Prostate gland (tissue), 2 donors: ENCODE measurements around the gene CD58. TPM values are rescaled to one million over a fixed set of nuclear protein-coding genes. Genes with fewer than 3 reads are reported as not detected.

Experiments
- DNase-seq: peaks from one replicate; pipeline ENCODE4 v3.0.0-alpha.2; 2019; ENCODE audit warnings: low spot score
- H3K27ac ChIP-seq, 2 donors: fragments of 200-600 bp; sonication (generic); 2 replicates each; pipeline ENCODE4 v1.5.1; 2017 to 2019
- H3K27me3 ChIP-seq: fragments of 200-600 bp; sonication (generic); replicated peaks from 2 replicates; pipeline ENCODE4 v1.5.1; 2019; ENCODE audit not compliant: insufficient read depth
- H3K36me3 ChIP-seq, 2 donors: fragments of 200-600 bp; sonication (generic); 1 replicate in 1 of 2; 2 replicates in 1 of 2; pipeline versions ENCODE4 v1.5.1 to v1.8.1; 2017 to 2019
- H3K4me1 ChIP-seq: fragments of 200-600 bp; sonication (generic); replicated peaks from 2 replicates; pipeline ENCODE4 v1.5.1; 2019
- H3K4me3 ChIP-seq, 2 donors: fragments of 200-600 bp; sonication (generic); 2 replicates each; pipeline ENCODE4 v1.5.1; 2017 to 2019
- H3K9me3 ChIP-seq: fragments of 200-600 bp; sonication (generic); 2 replicates; pipeline ENCODE4 v1.5.1; 2017
- POLR2A ChIP-seq: fragments of 450-650 bp; IDR thresholded peaks from one replicate; pipeline ENCODE4 v1.6.1; 2016; ENCODE audit warnings: antibody characterized with exemption, mild to moderate bottlenecking
- POLR2AphosphoS5 ChIP-seq: sonication (generic); formaldehyde crosslinking; IDR thresholded peaks from one replicate; pipeline ENCODE4 v1.6.1; 2017; ENCODE audit warnings: antibody characterized with exemption
- WGBS: methylation state at CpG from one replicate; pipeline ENCODE4 v1.1.5; 2018; 5-methylcytosine and 5-hydroxymethylcytosine counted together
- intact Hi-C: fragments of 100-400 bp; cut with DNase I; formaldehyde crosslinking; loops from one replicate; pipeline ENCODE4 v1.14.2; 2022
- total RNA-seq, 2 donors: library from RNA; depleted of rRNA; stranded (reverse); fragments of >200 nt; gene quantifications; one replicate each; pipeline ENCODE4 v1.1.0, GENCODE V29; 2016
- TF ChIP-seq, protein P1 (sequence below), 4 experiments: fragments of 200-600 bp in 2 of 4; fragments of 450-650 bp in 2 of 4; sonication (generic) in 2 of 4; IDR thresholded peaks; 1 replicate in 3 of 4; 2 replicates in 1 of 4; pipeline ENCODE4 v1.5.1; 2016 to 2019; ENCODE audit warnings: antibody characterized with exemption in 4 of 4, mild to moderate bottlenecking in 2 of 4, moderate library complexity in 2 of 4

The CD58 gene
- total RNA-seq, 2 donors from 2014 or later: 10.4 to 13.7 TPM

DNA sequence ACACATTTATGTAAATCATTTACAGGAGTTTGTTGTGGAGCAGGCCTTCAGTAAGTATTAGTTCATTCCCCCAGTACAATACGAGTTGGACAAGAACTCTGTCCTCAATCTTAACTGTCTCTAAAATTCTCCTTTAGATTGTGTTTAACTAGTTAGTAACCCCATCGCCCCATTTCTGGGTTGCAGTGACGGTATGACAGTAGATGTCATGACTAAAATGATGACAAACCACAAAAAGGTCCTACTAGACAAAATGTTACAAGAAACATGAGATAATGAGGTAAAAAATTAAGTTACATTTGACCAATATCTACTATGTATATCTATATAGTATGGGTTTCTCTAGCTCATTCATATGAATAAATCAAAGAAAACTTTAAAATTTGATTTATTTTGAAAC lies 41.1 kb downstream of the CD58 start:
- no peaks in the 10 kb centered on the region for H3K4me1 ChIP-seq
- no peak for DNase-seq
- intact Hi-C loops: no loop called here
- H3K27ac ChIP-seq: no peak overlapping the region
- no peaks in the 10 kb centered on the region for H3K36me3 ChIP-seq
- H3K4me3 ChIP-seq: no peak overlapping the region
- TF ChIP-seq POLR2AphosphoS5 (no peak), POLR2A (no peak)
- TF ChIP-seq, protein P1, sequence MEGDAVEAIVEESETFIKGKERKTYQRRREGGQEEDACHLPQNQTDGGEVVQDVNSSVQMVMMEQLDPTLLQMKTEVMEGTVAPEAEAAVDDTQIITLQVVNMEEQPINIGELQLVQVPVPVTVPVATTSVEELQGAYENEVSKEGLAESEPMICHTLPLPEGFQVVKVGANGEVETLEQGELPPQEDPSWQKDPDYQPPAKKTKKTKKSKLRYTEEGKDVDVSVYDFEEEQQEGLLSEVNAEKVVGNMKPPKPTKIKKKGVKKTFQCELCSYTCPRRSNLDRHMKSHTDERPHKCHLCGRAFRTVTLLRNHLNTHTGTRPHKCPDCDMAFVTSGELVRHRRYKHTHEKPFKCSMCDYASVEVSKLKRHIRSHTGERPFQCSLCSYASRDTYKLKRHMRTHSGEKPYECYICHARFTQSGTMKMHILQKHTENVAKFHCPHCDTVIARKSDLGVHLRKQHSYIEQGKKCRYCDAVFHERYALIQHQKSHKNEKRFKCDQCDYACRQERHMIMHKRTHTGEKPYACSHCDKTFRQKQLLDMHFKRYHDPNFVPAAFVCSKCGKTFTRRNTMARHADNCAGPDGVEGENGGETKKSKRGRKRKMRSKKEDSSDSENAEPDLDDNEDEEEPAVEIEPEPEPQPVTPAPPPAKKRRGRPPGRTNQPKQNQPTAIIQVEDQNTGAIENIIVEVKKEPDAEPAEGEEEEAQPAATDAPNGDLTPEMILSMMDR (IDR thresholded peaks at IDR 0.05): no peak
- H3K9me3 ChIP-seq: no peaks in the 10 kb centered on the region
- no peaks in the 10 kb centered on the region for H3K27me3 ChIP-seq
- WGBS: 84% methylated on average over 3 of the region's 3 CpGs

DNA sequence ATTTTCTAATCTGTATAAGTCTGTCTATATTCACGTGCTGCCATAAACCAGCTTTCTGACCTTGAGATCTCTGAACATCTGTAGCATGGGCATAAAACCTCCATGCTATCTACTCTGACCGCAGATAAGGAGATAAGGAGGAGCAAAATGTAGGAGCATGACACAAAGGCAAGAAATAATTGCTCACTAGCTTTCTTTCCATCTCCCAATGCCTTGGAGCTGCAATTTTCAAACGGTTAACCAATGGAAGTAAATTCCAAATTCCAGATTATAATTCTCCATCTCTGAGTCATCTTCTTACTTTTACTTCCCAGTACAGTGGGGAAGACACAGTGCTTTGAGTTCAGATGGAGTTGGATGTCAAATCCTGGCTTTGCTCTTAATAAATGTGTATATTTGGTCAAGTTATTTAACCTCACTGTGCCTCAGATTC lies 41.6 kb downstream of the CD58 start:
- no peak overlapping the region for H3K27ac ChIP-seq
- no peaks in the 10 kb centered on the region for H3K36me3 ChIP-seq
- no peaks in the 10 kb centered on the region for H3K9me3 ChIP-seq
- H3K4me3 ChIP-seq: no peak overlapping the region
- 94% methylated on average over 3 of the region's 3 CpGs for WGBS
- intact Hi-C loops: no loop called here
- TF ChIP-seq POLR2A (no peak), POLR2AphosphoS5 (no peak)
- TF ChIP-seq, protein P1 (IDR thresholded peaks at IDR 0.05): no peak
- no peak for DNase-seq
- H3K27me3 ChIP-seq: no peaks in the 10 kb centered on the region
- no peaks in the 10 kb centered on the region for H3K4me1 ChIP-seq

GRCh38 chr1:116528329-116529083 lies 42.3 kb downstream of the CD58 start:
- Histone ChIP-seq H3K36me3 (no peaks in the 10 kb centered on the region), H3K4me1 (no peaks in the 10 kb centered on the region), H3K27ac (no peak overlapping the region), H3K4me3 (no peak overlapping the region), H3K27me3 (no peaks in the 10 kb centered on the region), H3K9me3 (no peaks in the 10 kb centered on the region)
- intact Hi-C loops: no loop called here
- no peak for TF ChIP-seq POLR2AphosphoS5
- 88% methylated on average over 1 of the region's 1 CpG for WGBS
- DNase-seq: no peak

DNA sequence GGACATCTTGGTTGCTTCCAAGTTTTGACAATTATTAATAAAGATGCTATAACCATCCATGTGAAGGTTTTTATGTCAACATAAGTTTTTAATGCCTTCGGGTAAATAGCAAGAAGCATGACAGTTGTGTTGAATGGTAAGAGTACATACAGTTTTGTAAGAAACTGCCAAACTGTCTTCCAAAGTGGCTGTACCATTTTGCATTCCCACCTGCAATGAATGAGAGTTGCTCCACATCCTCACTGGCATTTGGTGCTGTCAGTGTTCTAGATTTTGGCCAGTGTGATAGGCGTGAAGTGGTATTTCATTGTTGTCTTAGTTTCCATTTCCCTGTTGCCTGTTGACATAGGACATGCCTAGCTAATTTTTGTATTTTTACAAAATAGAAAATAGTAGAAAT lies 45.4 kb downstream of the CD58 start:
- TF ChIP-seq POLR2A: no peak
- TF ChIP-seq, protein P1 (IDR thresholded peaks at IDR 0.05): no peak
- no peak for TF ChIP-seq POLR2AphosphoS5
- Histone ChIP-seq H3K4me3 (no peak overlapping the region), H3K36me3 (no peaks in the 10 kb centered on the region), H3K27ac (no peak overlapping the region), H3K4me1 (no peaks in the 10 kb centered on the region), H3K9me3 (no peaks in the 10 kb centered on the region), H3K27me3 (no peaks in the 10 kb centered on the region)
- intact Hi-C loops: no loop called here
- no peak for DNase-seq
- WGBS: 96% methylated on average over 2 of the region's 2 CpGs

DNA sequence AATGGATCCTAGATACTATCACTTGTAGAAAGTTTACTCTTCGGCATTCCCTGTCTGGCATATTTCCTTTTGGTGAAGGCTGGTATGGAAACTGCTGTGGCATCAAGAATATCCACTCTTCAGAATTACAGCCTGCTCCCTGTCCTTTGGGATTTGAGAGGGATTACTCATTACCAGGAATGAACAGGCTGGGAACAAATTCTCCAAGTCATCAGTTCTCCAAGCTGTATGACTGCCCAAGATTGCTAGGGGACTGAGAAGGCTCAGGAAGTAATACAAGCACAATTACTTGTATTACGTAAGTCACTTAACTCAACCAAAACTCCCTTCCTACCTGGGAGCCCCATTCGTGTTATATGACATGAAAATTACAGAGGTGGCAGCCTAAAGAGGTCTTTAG lies 49.6 kb downstream of the CD58 start:
- WGBS: 85% methylated on average over 3 of the region's 3 CpGs
- Histone ChIP-seq H3K4me1 (no peaks in the 10 kb centered on the region), H3K27me3 (no peaks in the 10 kb centered on the region), H3K4me3 (no peak overlapping the region), H3K9me3 (no peaks in the 10 kb centered on the region), H3K36me3 (no peaks in the 10 kb centered on the region), H3K27ac (no peak overlapping the region)
- DNase-seq: no peak
- intact Hi-C loops: no loop called here
- TF ChIP-seq, protein P1 (IDR thresholded peaks at IDR 0.05): no peak
- TF ChIP-seq POLR2AphosphoS5 (no peak), POLR2A (no peak)
